ENCODE data around the gene OR4D11.
"Not testable (repeated sequence)": the region's sequence is repeated elsewhere in the genome, so short reads cannot be mapped to it uniquely, and the experiment has no call there.

The OR4D11 gene

GRCh38 chr11:59503276-59503675 lies at the start of gene OR4D11:
Gene OR4D11, plus strand, starts transcription at chr11:59503576. Its CDS starts 0 bp downstream, at chr11:59503576.
- FAIRE-seq, result no peak
- DNase-seq (ENCODE audit: low spot score), result no peak

- no peak for FAIRE-seq
- DNase-seq (ENCODE audit: low spot score), result no peak
Observed at GRCh38 chr11:59456661-59457060, 46.7 kb upstream of the OR4D11 start, which contains the start of gene OR4D6. Gene OR4D6, plus strand, starts transcription at chr11:59456961. Its CDS starts 0 bp downstream, at chr11:59456961.

GRCh38 chr11:59459916-59460315 lies 43.5 kb upstream of the OR4D11 start:
- no peak for DNase-seq (ENCODE audit: low spot score)
- no peak for FAIRE-seq

- no peak for FAIRE-seq
- no peak for DNase-seq (ENCODE audit: low spot score)
Observed at GRCh38 chr11:59463190-59463641, 40.2 kb upstream of the OR4D11 start.

- FAIRE-seq (no peak), DNase-seq (ENCODE audit: low spot score) (no peak)
Observed at GRCh38 chr11:59473015-59473414, 30.4 kb upstream of the OR4D11 start, which contains the start of gene OR4D10. Gene OR4D10, plus strand, starts transcription at chr11:59473315. Its CDS starts 4,115 bp downstream, at chr11:59477430.

GRCh38 chr11:59475176-59475575 lies 28.2 kb upstream of the OR4D11 start:
- DNase-seq (ENCODE audit: low spot score), result no peak
- FAIRE-seq, result no peak

GRCh38 chr11:59479906-59480305 lies 23.5 kb upstream of the OR4D11 start:
- DNase-seq (ENCODE audit: low spot score) (no peak), FAIRE-seq (no peak)

GRCh38 chr11:59480359-59480758 lies 23.0 kb upstream of the OR4D11 start:
- DNase-seq (ENCODE audit: low spot score) (no peak), FAIRE-seq (no peak)

- DNase-seq (ENCODE audit: low spot score) (no peak), FAIRE-seq (no peak)
Observed at GRCh38 chr11:59501931-59502330, 1.4 kb upstream of the OR4D11 start.

- no peak for FAIRE-seq
- no peak for DNase-seq (ENCODE audit: low spot score)
Observed at GRCh38 chr11:59510941-59511589, 7.7 kb downstream of the OR4D11 start, which contains the start of gene OR4D9. Gene OR4D9, plus strand, starts transcription at chr11:59511539. Its CDS starts 3,374 bp downstream, at chr11:59514913.

GRCh38 chr11:59511675-59512074 lies 8.3 kb downstream of the OR4D11 start:
- DNase-seq (ENCODE audit: low spot score) (no peak), FAIRE-seq (no peak)

GRCh38 chr11:59520139-59520538 lies 16.8 kb downstream of the OR4D11 start:
- DNase-seq (ENCODE audit: low spot score); FAIRE-seq: not testable (repeated sequence)

- no peak for FAIRE-seq
Observed at GRCh38 chr11:59520741-59521140, 17.4 kb downstream of the OR4D11 start.

GRCh38 chr11:59523541-59523940 lies 20.2 kb downstream of the OR4D11 start:
- DNase-seq (ENCODE audit: low spot score) (no peak), FAIRE-seq (no peak)

More at GRCh38 chr11:59520741-59521140, 17.4 kb downstream of the OR4D11 start:
- no peak for DNase-seq (ENCODE audit: low spot score)

GRCh38 chr11:59528711-59529110 lies 25.3 kb downstream of the OR4D11 start:
- no peak for FAIRE-seq
- no peak for DNase-seq (ENCODE audit: low spot score)

GRCh38 chr11:59532620-59533019 lies 29.2 kb downstream of the OR4D11 start:
- FAIRE-seq (no peak), DNase-seq (ENCODE audit: low spot score) (no peak)

GRCh38 chr11:59534676-59535075 lies 31.3 kb downstream of the OR4D11 start:
- no peak for DNase-seq (ENCODE audit: low spot score)
- FAIRE-seq, result no peak

GRCh38 chr11:59542142-59542810 lies 38.9 kb downstream of the OR4D11 start:
- FAIRE-seq, result no peak
- no peak for DNase-seq (ENCODE audit: low spot score)

- not testable (repeated sequence) for DNase-seq (ENCODE audit: low spot score); FAIRE-seq
Observed at GRCh38 chr11:59543713-59544112, 40.3 kb downstream of the OR4D11 start.

- FAIRE-seq (no peak), DNase-seq (ENCODE audit: low spot score) (no peak)
Observed at GRCh38 chr11:59544869-59545178, 41.4 kb downstream of the OR4D11 start.

GRCh38 chr11:59545179-59546020 lies 42.0 kb downstream of the OR4D11 start:
- no peak for DNase-seq (ENCODE audit: low spot score)
- FAIRE-seq, result no peak

All from RCC 7860 (cell line).